Measurements from ENCODE around the gene POMT2.

GRCh38 chr14:77275601-77276017, 45.1 kb downstream of the POMT2 start:
- no peak for TF ChIP-seq GATA2 (IDR thresholded peaks at IDR 0.05; ENCODE audit: low read depth, low read length)
- no peak for TF ChIP-seq GATA3 (IDR thresholded peaks at IDR 0.05; ENCODE audit: low read depth, low read length)

Measured in SH-SY5Y (cell line).